Embryonic facial prominence (tissue), 1 donor: ENCODE results near the gene RORC.
A peak's percentile ranks its signal among the peaks of the same experiment; 100 is the strongest.
"Not testable (repeated sequence)": the region's sequence is repeated elsewhere in the genome, so short reads cannot be mapped to it uniquely, and the experiment has no call there.

Source experiments
- DNase-seq: peaks from one replicate; pipeline ENCODE4 v3.0.0-alpha.2; 2016; ENCODE audit errors: extremely low spot score

RORC gene

GRCh38 chr1:151805066-151805820, 26.4 kb downstream of the RORC start, which contains the start of gene LINGO4:
Gene LINGO4 (minus strand): TSS chr1:151805419. CDS start chr1:151802704, 2,715 bp downstream.
- no peak for DNase-seq

DNA sequence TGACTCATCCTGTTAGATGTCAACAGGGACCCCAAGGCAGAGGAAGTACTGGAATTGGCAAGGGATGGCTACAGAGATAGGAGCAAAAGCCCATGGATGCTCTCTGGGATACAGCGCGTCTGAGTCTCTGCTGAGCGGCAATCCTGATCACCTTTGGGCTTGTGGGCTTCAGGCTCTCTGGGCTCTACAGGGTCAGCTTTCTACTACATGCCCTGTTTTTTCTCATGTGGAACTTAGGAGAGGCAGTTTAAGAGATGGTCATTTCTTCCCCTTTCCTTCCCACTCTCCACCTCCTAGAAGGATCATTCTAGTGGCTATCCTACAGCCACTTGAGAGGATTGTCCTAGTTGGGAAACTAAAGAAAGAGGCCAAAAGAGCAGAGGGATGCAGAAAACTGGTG, 27.7 kb downstream of the RORC start:
- DNase-seq, result no peak

DNA sequence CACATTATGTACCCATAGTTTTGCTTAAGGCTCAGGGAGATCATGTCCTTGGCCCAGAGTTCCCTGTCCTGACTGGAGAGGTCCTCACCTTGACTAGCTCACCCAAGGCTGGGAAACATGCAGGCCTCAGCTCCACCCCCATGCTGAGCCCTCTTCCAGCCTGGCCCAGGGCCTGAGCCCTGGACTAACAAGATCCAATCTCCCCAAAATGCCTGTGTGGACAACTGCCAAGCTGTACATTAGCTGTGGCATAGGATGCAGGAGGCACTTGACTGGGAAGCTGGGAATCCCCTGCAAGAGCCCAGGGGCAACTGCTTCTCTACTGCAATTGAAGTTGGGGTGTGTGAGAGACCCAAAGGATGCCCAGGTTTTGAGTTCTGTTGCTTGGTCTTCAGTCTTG, 28.4 kb downstream of the RORC start:
- no peak for DNase-seq

- no peak for DNase-seq
Measured at GRCh38 chr1:151802372-151802771, 29.2 kb downstream of the RORC start.

DNA sequence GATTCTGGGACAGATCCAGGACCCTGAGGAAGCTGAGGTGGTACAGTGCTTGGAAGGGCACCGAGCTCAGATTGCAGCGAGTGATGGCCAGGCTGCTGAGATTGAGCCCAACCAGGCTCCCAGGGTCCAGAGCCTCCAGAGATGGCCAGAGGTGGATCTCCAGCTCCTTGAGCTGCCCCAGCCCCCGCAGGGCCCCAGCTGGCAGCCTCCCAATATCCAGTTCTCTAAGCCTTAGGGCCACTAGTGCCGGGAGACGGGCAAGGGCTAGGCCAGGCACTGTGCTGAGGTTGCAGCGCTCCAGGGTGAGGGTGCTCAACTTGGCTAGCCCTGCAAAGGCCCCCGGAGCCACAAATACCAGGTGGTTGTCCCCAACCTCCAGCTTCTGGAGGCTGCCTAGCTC, 29.8 kb downstream of the RORC start:
- DNase-seq, result no peak

DNA sequence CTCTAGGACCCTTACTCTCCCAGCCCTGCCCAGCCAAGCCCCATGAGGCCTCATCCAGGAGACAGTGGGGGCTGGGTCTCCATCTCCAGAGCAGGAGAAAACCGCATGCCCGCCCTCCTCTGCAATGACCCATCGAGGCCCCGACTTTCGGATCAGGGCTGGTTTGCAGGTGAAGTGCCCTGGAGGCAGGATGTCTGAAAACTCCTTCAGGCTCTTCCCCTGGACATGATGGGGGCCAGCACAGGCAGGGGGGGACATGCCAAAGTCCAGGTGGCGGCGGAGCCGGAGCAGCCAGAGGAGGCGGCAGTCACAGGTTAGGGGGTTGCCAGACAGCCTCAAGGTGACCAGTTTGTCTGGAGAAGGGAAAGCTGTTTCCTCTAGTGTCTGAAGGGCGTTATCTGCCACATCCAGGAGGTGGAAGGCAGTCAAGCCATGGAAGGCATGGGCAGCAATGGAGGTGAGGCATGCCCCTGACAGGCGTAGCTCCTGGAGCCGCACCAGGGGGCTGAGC, 30.2 kb downstream of the RORC start:
- DNase-seq, result no peak

- DNase-seq, result no peak
Measured at GRCh38 chr1:151800830-151801229, 30.8 kb downstream of the RORC start.

- DNase-seq, result no peak
Measured at GRCh38 chr1:151799179-151800022, 32.2 kb downstream of the RORC start.

DNA sequence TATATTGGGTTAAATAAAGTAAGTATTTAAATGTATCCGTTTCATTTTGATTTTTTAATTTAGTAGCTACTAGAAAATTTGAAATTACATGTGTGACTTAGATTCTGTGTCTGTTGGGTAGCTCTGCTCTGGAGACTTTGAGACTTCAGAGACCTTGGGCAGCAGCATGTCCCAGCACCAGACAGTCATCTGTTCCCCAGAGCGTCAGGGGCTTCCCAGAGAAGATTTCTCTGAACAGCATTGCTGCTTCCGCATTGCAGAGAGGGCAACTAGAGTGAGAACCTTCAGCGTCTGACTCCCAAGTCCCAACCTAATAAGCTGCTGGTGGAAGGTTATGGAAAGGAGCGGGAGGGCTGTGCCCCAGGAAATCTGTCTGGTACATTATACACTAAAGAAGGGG, 33.0 kb downstream of the RORC start:
- DNase-seq, result no peak

DNA sequence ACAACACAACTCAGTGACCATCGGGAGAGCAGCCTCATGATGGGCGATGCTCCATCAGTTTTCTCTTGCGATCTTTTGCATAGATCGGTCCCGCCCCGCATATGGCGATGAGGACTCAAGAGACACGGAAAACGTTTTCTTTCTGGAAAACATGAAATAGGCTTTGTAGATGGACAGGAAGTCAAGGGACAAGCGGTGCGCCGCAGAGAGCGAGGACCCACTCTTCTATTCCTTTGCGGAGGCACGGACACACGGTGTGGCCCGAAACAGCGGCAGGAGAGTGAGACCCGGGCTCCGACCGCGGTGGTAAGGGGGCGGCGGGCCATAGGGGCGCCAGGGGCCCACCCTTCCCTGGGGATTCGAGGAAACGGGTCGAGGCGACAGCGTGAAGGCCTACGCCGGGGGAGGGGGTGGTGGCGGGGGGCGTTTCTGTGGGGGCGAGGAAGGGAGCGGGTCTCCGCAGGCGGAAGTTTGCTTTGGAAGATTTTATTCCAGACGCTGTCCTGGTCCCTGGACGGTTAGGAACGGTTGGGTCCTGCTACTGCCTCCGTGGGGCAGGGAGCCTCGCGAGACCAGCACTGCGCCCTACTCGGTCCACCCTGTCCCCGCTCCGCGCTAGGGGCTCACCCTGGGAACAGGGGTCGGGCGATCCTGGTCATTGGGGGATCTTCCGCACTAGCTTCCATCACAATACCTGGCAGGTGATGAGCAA, 40.5 kb downstream of the RORC start:
- no peak for DNase-seq

DNA sequence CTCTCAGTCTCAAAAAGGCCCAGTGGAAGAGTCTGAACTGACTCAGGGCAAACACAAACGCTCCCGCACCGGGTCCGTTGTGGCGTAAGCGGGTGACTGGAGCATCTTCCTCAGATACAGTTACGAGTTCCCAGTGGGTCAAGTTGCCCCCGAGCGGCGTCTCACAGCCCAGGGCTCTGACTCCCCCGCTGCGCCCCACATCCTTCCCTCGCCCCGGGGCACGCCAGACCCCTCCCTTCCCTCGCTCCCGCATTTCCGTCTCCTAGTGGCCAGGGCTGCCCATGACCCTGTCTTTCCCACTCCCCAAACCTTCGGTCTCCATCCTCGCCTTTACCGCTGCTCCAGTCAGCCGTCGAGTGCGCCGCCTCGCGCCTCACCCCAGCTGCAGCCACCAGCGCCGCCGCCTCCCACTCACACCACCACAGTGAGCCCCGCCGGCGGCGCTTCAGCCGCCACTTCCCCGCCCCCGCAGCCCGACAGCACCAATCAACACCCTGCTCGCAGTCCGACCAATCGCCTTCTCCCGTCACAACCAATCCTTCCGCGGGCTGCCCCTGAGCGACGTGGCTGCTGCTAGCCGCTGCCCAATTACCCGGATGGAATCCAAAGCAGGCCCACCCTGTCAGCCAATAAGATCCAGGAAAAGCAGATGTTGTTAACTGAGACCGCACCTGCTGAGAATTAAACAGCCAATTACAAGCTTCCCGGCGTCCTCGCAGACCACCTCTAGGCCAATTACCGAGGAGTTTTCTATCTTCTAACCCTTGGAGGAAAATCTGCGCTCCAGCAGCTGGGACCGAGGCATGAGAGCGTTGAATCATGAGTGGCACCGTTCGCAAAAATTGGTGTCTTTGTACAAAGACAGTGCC, 41.3 kb downstream of the RORC start, which contains the start of gene TDRKH:
Gene TDRKH, minus strand, starts transcription at position 430 of the 869 bp plus-strand sequence. CDS start 7,478 bp downstream, outside the sequence.
- DNase-seq, result peak; percentile 98

DNA sequence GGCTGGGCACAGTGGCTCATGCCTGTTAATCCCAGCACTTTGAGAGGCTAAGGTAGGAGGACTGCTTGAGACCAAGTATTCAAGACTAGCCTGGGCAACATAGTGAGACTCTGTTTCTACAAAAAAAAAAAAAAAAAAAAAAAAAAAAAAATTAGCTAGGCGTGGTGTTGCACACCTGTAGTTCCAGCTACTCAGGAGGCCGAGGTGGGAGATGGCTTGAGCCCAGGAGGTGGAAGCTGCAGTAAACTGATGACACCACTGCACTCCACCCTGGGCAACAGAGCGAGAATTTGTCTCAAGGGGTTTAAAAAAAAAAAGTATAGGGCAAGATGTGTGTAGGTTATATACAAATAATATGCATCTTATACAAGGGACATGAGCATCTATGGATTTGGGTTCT, 43.9 kb downstream of the RORC start:
- DNase-seq, result no peak

GRCh38 chr1:151783796-151784195, 47.8 kb downstream of the RORC start:
- no peak for DNase-seq

- no peak for DNase-seq
Measured at GRCh38 chr1:151782741-151783140, 48.9 kb downstream of the RORC start.

DNA sequence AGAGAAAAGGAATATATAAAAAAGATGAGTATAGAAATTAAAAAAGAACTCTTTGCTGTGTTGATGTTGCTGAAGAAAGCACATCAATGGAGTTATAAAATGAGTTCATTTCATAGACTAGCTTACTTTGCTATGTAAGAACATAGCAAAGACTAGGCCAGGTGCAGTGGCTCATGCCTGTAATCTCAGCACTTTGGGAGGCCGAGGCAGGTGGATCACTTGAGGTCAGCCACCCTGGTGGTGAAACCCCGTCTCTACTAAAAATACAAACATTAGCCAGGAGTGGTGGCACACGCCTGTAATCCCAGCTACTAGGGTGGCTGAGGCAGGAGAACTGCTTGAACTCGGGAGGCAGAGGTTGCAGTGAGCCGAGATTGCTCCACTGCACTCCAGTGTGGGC, 49.6 kb downstream of the RORC start:
- not testable (repeated sequence) for DNase-seq

GRCh38 chr1:151780736-151781135, 50.9 kb downstream of the RORC start:
- DNase-seq, result not testable (repeated sequence)

GRCh38 chr1:151779852-151780251, 51.8 kb downstream of the RORC start:
- no peak for DNase-seq

- DNase-seq, result no peak
Measured at GRCh38 chr1:151777317-151777716, 54.3 kb downstream of the RORC start.

- DNase-seq, result no peak
Measured at GRCh38 chr1:151776665-151777062, 54.9 kb downstream of the RORC start.

- no peak for DNase-seq
Measured at GRCh38 chr1:151775894-151776664, 55.5 kb downstream of the RORC start.
